ENCODE measurements around the gene FOXL2.

GRCh38 chr3:138949445-138950005 is 2.6 kb upstream of the FOXL2 start:
- TF ChIP-seq, protein P1, sequence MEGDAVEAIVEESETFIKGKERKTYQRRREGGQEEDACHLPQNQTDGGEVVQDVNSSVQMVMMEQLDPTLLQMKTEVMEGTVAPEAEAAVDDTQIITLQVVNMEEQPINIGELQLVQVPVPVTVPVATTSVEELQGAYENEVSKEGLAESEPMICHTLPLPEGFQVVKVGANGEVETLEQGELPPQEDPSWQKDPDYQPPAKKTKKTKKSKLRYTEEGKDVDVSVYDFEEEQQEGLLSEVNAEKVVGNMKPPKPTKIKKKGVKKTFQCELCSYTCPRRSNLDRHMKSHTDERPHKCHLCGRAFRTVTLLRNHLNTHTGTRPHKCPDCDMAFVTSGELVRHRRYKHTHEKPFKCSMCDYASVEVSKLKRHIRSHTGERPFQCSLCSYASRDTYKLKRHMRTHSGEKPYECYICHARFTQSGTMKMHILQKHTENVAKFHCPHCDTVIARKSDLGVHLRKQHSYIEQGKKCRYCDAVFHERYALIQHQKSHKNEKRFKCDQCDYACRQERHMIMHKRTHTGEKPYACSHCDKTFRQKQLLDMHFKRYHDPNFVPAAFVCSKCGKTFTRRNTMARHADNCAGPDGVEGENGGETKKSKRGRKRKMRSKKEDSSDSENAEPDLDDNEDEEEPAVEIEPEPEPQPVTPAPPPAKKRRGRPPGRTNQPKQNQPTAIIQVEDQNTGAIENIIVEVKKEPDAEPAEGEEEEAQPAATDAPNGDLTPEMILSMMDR (IDR thresholded peaks at IDR 0.05 in 2 of 3, conservative IDR thresholded peaks at IDR 0.05 in 1 of 3; ENCODE audit: control insufficient read depth in 2 of 3, extremely low read depth in 1 of 3, insufficient read depth in 1 of 3, low read depth in 3 of 3, low read length in 3 of 3) = no peak
- TF ChIP-seq RAD21 (IDR thresholded peaks at IDR 0.05; ENCODE audit: insufficient read depth, low read depth, low read length) (no peak), SPI1 (IDR thresholded peaks at IDR 0.05; ENCODE audit: borderline replicate concordance, insufficient read depth, low read depth, low read length) (no peak)
